K562 treated with DMSO at 1 percent for 12 hours (cell line): ENCODE measurements around the gene DFFB. TPM values are rescaled to one million over a fixed set of nuclear protein-coding genes. Genes with fewer than 3 reads are reported as not detected.

ENCODE experiments used
- total RNA-seq: library from RNA; unstranded; fragments of 300-600 nt; gene quantifications from 2 replicates; pipeline ENCODE4 v1.2.3, GENCODE V29; 2022; ENCODE audit not compliant: insufficient read depth

The DFFB gene, protein sequence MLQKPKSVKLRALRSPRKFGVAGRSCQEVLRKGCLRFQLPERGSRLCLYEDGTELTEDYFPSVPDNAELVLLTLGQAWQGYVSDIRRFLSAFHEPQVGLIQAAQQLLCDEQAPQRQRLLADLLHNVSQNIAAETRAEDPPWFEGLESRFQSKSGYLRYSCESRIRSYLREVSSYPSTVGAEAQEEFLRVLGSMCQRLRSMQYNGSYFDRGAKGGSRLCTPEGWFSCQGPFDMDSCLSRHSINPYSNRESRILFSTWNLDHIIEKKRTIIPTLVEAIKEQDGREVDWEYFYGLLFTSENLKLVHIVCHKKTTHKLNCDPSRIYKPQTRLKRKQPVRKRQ
- 2.5 and 5.4 TPM in 2 replicates for total RNA-seq

DNA sequence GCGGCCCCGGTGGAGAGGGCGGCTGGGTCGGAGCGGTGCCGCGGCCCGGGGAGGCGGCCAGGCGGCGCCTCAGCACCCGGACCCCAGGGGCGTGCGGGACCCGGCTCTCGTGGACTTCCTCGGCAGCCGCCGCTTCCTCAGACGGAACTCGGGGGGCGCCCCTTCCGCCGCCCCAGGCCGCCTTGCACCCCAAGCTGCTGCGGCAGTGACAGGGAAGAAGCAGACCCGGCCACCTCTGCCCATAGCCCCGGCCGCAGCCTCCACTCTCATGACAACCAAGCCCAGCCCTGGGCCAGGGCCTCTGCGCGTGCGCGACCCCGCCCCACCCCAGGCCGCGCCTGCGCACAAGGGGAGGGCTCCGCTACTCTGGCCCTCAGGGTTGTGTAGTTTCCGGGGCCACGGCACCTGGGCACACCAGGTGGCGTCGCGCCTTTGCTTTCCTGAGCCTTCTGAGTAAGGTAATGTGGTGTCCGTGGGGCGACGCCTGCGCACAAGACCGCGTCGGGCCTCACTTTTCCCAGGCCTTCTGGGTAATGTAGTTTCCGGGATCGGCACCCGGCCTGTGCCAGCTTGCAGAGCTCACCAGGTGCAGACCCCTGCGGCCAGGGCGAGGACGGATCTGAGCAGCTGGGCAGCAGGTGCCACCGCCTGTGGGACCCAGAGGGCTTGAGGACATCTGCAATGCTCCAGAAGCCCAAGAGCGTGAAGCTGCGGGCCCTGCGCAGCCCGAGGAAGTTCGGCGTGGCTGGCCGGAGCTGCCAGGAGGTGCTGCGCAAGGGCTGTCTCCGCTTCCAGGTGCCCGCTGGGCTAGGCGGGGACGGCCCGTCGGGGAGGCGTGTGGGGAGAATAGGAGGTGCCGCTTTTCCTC lies at the start of gene DFFB, which contains the start of gene CEP104:
DFFB (plus strand) TSS at position 554 of the 868 bp plus-strand sequence; CDS start at position 682, 128 bp downstream.
CEP104 (minus strand) TSS at position 289 of the 868 bp plus-strand sequence. CDS start 4,804 bp downstream, outside the sequence.

DNA sequence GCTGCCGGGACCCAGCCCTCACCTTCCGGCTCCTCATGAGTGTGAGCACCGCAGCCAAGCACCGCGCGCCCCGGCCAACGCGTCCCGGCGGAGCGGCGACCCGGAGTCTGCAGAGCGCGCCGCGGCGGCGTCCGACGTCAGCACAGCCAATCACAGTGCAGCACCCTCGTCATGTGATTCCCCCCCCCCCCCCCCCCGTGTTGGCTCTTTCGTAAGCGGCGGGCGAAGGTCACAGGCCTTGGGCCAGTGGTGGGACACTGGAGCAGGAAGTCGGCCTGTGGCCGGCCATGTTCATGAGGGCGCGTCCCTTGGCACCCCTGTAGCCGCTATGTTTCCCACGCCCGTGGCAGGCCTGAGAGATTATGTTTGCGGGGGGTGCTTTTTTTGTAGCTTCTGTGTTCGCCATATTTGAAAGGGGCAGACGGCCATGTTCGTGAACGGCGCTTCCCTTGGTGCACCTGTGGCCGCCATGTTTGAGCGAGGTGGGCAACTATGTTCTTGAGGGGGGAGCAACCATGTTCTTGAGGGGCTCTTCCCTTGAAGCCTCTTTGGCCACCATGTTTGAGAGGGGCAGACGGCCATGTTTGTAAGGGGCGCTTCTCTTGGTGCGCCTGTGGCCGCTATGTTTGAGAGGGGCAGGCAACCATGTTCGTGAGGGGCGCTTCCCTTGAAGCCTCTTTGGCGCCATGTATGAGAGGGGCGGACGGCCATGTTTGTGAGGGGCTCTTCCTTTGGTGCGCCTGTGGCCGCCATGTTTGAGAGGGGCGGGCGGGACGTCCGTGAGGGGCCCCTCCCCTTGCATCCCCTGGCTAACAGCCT lies 43.1 kb downstream of the DFFB start, which contains the start of gene C1orf174:
C1orf174 (minus strand) TSS at position 123 of the 819 bp plus-strand sequence; CDS start at position 37, 86 bp downstream.

Other genes starting within 250 kb of the DFFB start
- 2.2 and 6.2 TPM in 2 replicates for gene MEGF6, start 246.0 kb upstream of the DFFB start, total RNA-seq
- 21.6 and 24.4 TPM in 2 replicates for gene TPRG1L, start 232.5 kb upstream of the DFFB start, total RNA-seq
- gene WRAP73, start 207.4 kb upstream of the DFFB start, total RNA-seq, result 40.5 and 55.5 TPM in 2 replicates
- gene TP73, start 205.0 kb upstream of the DFFB start, total RNA-seq, result 0.74 and 0.89 TPM in 2 replicates
- gene CCDC27, start 105.0 kb upstream of the DFFB start, total RNA-seq, result not detected in 2 replicates
- gene SMIM1, start 84.7 kb upstream of the DFFB start, total RNA-seq, result 70.4 and 83.0 TPM in 2 replicates
- 26.9 and 40.7 TPM in 2 replicates for gene LRRC47, start 61.0 kb upstream of the DFFB start, total RNA-seq
- 8.5 and 31.3 TPM in 2 replicates for gene CEP104, start 265 bp upstream of the DFFB start, total RNA-seq
- gene C1orf174, start 42.8 kb downstream of the DFFB start, total RNA-seq, result 17.3 and 34.3 TPM in 2 replicates